GDM1 (cell line): Measurements from ENCODE around the gene KCNJ15.

Experiments
- DNase-seq: peaks from one replicate; lab custom pipeline; 2025; lab: John Stamatoyannopoulos, UW

KCNJ15 gene

GRCh38 chr21:38354746-38355145 is 98.0 kb downstream of the KCNJ15 start:
- no peak for DNase-seq

- no peak for DNase-seq
Measured at GRCh38 chr21:38355353-38355752, 98.6 kb downstream of the KCNJ15 start.

- DNase-seq = peak; percentile 76
Measured at GRCh38 chr21:38355992-38356781, 99.4 kb downstream of the KCNJ15 start.
